Measurements from ENCODE around the gene STARD6. TPM values are rescaled to one million over a fixed set of nuclear protein-coding genes. Genes with fewer than 3 reads are reported as not detected.
"Not testable (repeated sequence)": the region's sequence is repeated elsewhere in the genome, so short reads cannot be mapped to it uniquely, and the experiment has no call there.

The STARD6 gene
- polyA plus RNA-seq, 6 donors from 2014 or later: not detected

DNA sequence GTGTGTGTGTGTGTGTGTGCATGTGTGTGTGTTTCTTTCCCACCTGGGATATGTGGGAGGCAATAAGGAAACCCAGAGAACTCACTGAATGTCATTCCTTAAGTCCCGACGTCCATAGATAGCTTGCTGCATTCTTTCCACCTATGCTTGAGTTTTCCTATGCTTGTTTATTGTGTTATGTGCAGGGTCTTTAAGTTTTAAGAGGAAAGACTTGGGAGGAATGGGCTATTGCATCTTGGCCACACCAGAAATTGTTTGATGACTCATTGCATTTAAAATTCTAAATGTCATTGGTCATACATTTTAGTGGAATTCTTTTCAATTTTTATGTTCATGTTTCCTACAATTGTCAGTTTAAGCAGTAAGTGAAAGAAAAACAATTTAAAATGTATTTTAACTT, 33.7 kb downstream of the STARD6 start:
- no peak for ATAC-seq (ENCODE audit: low read depth in 2 of 2)
- Mint-ChIP-seq H3K27me3 (peaks cover 3 to 14% (median 8%) of the 10 kb centered on the region in 3 donors), H3K36me3 (no peaks in the 10 kb centered on the region), H3K27ac (no peak overlapping the region), H3K4me1 (no peaks in the 10 kb centered on the region), H3K9me3 (no peaks in the 10 kb centered on the region), H3K4me3 (no peak overlapping the region)
- DNase-seq: no peak

DNA sequence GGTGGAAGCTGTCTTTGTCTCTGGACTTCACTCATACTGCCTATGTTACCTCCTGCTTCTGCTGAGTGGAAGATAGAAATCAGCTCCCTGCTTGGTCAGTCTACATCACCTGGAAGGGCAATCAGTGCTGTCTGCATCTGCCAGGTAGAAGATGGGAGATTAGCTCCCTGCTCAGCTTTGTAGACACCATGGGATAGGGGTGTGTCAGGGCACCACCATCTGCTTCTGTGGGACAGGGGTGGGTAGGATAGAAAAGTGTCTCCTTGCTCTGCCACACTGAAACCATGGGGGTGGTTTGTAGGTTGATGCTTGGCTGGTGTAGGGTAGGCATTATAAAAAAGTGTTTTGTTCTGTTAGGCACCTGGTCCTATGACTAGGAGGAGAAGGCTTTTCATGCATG, 34.1 kb downstream of the STARD6 start:
- no peaks in the 10 kb centered on the region for H3K36me3 Mint-ChIP-seq
- H3K4me1 Mint-ChIP-seq: no peaks in the 10 kb centered on the region
- H3K4me3 Mint-ChIP-seq: no peak overlapping the region
- no peaks in the 10 kb centered on the region for H3K9me3 Mint-ChIP-seq
- ATAC-seq (ENCODE audit: low read depth in 2 of 2) (no peak), DNase-seq (no peak)
- no peak overlapping the region for H3K27ac Mint-ChIP-seq
- peaks cover 4 to 18% (median 8%) of the 10 kb centered on the region in 3 donors for H3K27me3 Mint-ChIP-seq

DNA sequence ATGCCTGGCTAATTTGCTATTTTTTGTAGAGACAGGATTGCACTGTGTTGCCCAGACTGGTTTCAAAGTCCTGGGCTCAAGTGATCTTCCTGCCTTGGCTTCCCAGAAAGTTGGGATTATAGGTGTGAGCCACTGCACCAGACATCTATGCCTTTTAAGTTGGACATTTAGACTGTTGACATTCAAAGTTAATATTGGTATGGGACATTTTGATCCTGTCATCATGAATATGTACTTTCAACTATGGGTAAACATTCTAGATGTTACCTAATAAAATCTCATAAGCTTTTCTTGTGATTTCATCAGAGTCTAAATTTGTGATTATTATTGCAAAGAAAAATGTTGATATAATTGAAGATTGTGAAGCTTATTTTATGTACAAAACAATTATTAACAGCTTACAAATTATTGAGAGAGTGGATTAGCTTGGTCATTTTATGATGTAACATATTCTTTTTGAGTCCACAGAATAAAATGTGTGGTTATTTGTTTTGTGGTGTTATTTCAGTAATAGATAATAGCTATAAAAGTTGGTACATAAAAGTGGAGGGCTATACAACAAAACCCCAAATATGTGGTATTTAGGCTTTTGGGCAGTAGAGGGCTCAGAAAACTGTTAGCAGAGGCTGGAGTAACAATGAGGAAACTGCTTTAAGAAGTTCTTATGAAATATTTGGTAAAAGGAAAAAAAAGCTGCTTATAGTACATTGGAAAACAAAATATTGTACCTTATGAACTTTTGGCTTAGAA, 41.4 kb downstream of the STARD6 start:
- DNase-seq (no peak), ATAC-seq (ENCODE audit: low read depth in 2 of 2) (no peak)
- H3K4me3 Mint-ChIP-seq: no peak overlapping the region
- H3K9me3 Mint-ChIP-seq: peaks cover 0 to 12% (median 2%) of the 10 kb centered on the region in 7 donors
- peaks cover 34 to 60% (median 47%) of the 10 kb centered on the region in 3 donors for H3K27me3 Mint-ChIP-seq
- no peaks in the 10 kb centered on the region for H3K4me1 Mint-ChIP-seq
- H3K27ac Mint-ChIP-seq: no peak overlapping the region
- H3K36me3 Mint-ChIP-seq: no peaks in the 10 kb centered on the region

GRCh38 chr18:54309564-54309963, 48.1 kb downstream of the STARD6 start:
- peaks cover 0 to 18% (median 3%) of the 10 kb centered on the region in 7 donors for H3K9me3 Mint-ChIP-seq
- H3K36me3 Mint-ChIP-seq; ATAC-seq (ENCODE audit: low read depth in 2 of 2); DNase-seq; H3K4me1 Mint-ChIP-seq; H3K27ac Mint-ChIP-seq; H3K4me3 Mint-ChIP-seq: not testable (repeated sequence)
- peaks cover 7 to 47% (median 40%) of the 10 kb centered on the region in 3 donors for H3K27me3 Mint-ChIP-seq

GRCh38 chr18:54303408-54303807, 54.2 kb downstream of the STARD6 start:
- Mint-ChIP-seq H3K4me3 (no peak overlapping the region), H3K4me1 (no peaks in the 10 kb centered on the region), H3K36me3 (peaks cover 6 to 10% of the 10 kb centered on the region in 2 donors), H3K27me3 (peaks cover 4 to 15% (median 14%) of the 10 kb centered on the region in 3 donors), H3K9me3 (peaks cover 7 to 34% (median 17%) of the 10 kb centered on the region in 7 donors), H3K27ac (no peak overlapping the region)
- DNase-seq: no peak
- no peak for ATAC-seq (ENCODE audit: low read depth in 2 of 2)

DNA sequence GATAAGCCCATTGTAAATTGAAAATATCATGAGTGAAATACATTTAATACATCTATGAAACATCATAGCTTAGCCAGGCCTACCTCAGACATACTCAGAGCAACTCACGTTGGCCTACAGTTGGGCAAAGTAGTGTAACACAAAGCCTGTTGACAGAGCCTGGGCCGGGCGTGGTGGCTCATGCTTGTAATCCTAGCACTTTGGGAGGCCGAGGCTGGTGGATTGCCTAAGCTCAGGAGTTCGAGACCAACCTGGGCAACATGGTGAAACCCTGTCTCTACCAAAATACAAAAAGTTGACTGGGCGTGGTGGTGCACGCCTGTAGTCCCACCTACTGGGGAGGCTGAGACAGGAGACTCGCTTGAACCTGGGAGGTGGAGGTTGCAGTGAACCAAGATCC, 58.7 kb downstream of the STARD6 start:
- H3K4me1 Mint-ChIP-seq; H3K27me3 Mint-ChIP-seq; H3K27ac Mint-ChIP-seq; H3K4me3 Mint-ChIP-seq; DNase-seq; ATAC-seq (ENCODE audit: low read depth in 2 of 2): not testable (repeated sequence)
- peaks cover 10 to 20% of the 10 kb centered on the region in 2 donors for H3K36me3 Mint-ChIP-seq
- H3K9me3 Mint-ChIP-seq: peaks cover 5 to 25% (median 13%) of the 10 kb centered on the region in 7 donors

DNA sequence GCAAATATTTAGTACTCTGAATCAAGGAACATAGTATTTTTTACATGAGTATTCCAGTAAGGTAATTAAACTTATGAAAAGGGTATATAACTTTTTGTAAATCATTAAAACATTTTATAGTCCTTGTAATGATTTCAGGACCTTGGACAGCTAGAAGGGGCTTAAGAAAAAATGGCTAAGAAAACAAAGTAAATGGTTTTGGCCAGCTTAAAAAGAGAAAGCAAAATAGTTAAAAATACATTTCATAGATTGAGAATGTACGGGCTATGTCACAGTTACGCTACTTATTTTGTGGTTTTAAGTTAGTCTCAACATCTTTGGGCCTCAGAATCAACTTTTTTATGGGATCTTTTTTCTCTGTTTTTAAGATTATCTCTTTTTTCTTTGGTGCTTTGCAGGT, 61.6 kb downstream of the STARD6 start:
- Mint-ChIP-seq H3K27me3 (no peaks in the 10 kb centered on the region), H3K4me3 (no peak overlapping the region), H3K4me1 (no peaks in the 10 kb centered on the region), H3K9me3 (peaks cover 5 to 15% (median 12%) of the 10 kb centered on the region in 7 donors), H3K27ac (peak overlapping the region in 1 of 6 donors; percentile 59), H3K36me3 (peaks cover 10 to 23% of the 10 kb centered on the region in 2 donors)
- ATAC-seq (ENCODE audit: low read depth in 2 of 2) (no peak), DNase-seq (no peak)

DNA sequence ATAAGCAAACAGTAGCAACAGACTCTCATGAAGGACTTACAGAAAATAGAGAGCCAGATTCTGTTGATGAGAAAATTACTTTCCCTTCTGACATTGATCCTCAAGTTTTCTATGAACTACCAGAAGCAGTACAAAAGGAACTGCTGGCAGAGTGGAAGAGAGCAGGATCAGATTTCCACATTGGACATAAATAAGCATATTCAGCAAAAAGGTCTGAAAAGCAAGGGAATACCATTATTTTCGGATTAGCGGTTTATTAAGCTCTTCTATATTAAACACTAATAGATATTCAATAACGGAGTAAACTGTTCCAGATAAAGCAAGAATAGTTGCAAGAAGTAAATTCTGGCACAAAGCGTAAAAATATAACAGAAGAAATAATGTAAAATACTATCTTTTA, 63.4 kb downstream of the STARD6 start:
- DNase-seq (no peak), ATAC-seq (ENCODE audit: low read depth in 2 of 2) (no peak)
- Mint-ChIP-seq H3K36me3 (peaks cover under 1 to 22% of the 10 kb centered on the region in 2 donors), H3K27ac (no peak overlapping the region), H3K9me3 (peaks cover 0 to 8% (median under 1%) of the 10 kb centered on the region in 7 donors), H3K4me1 (no peaks in the 10 kb centered on the region), H3K4me3 (no peak overlapping the region), H3K27me3 (no peaks in the 10 kb centered on the region)

GRCh38 chr18:54284981-54285785, 72.5 kb downstream of the STARD6 start:
- Mint-ChIP-seq H3K27ac (peak overlapping the region in 1 of 6 donors; percentile 29), H3K4me1 (no peaks in the 10 kb centered on the region), H3K9me3 (peaks cover 0 to 6% (median 0%) of the 10 kb centered on the region in 7 donors), H3K4me3 (no peak overlapping the region), H3K36me3 (peaks cover 15 to 28% of the 10 kb centered on the region in 2 donors), H3K27me3 (no peaks in the 10 kb centered on the region)
- ATAC-seq (ENCODE audit: low read depth in 2 of 2) (no peak), DNase-seq (no peak)

GRCh38 chr18:54284535-54284934, 73.1 kb downstream of the STARD6 start:
- Mint-ChIP-seq H3K27me3 (no peaks in the 10 kb centered on the region), H3K36me3 (peaks cover 19 to 27% of the 10 kb centered on the region in 2 donors), H3K9me3 (peaks cover 0 to under 1% (median 0%) of the 10 kb centered on the region in 7 donors), H3K4me1 (no peaks in the 10 kb centered on the region), H3K27ac (no peak overlapping the region), H3K4me3 (no peak overlapping the region)
- no peak for ATAC-seq (ENCODE audit: low read depth in 2 of 2)
- no peak for DNase-seq

DNA sequence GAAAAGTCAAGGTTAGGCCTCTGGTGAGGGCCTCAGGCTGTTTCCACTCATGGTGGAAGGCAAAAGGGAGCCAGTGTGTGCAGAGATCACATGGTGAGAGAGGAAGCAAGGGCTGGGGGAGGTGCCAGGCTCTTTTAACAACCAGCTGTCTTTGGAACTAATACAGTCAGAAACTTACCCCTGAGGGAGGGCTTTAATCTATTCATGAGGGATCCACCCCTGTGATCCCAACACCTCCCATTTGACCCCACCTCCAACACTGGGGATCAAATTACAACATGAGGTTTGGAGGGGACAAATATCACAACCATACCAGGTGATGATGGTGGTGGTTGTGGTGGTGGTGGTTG, 77.5 kb downstream of the STARD6 start:
- DNase-seq (no peak), ATAC-seq (ENCODE audit: low read depth in 2 of 2) (no peak)
- H3K9me3 Mint-ChIP-seq: peaks cover 0 to 1% (median 0%) of the 10 kb centered on the region in 7 donors
- no peaks in the 10 kb centered on the region for H3K27me3 Mint-ChIP-seq
- H3K4me3 Mint-ChIP-seq: no peak overlapping the region
- H3K4me1 Mint-ChIP-seq: peaks cover 10 to 13% (median 13%) of the 10 kb centered on the region in 3 donors
- peaks cover 14 to 20% of the 10 kb centered on the region in 2 donors for H3K36me3 Mint-ChIP-seq
- no peak overlapping the region for H3K27ac Mint-ChIP-seq

GRCh38 chr18:54279477-54280219, 78.0 kb downstream of the STARD6 start:
- no peak for DNase-seq
- H3K4me1 Mint-ChIP-seq: peaks cover 10 to 13% (median 13%) of the 10 kb centered on the region in 3 donors
- H3K36me3 Mint-ChIP-seq: peaks cover 17 to 20% of the 10 kb centered on the region in 2 donors
- H3K27ac Mint-ChIP-seq: peak overlapping the region in 1 of 6 donors; percentile 41
- H3K4me3 Mint-ChIP-seq: peak overlapping the region in 1 of 8 donors; percentile 69
- H3K27me3 Mint-ChIP-seq: no peaks in the 10 kb centered on the region
- H3K9me3 Mint-ChIP-seq: peaks cover 0 to 1% (median 0%) of the 10 kb centered on the region in 7 donors
- ATAC-seq (ENCODE audit: low read depth in 2 of 2): no peak

GRCh38 chr18:54278615-54279014, 79.0 kb downstream of the STARD6 start:
- no peak overlapping the region for H3K4me3 Mint-ChIP-seq
- H3K9me3 Mint-ChIP-seq: peaks cover 0 to 1% (median 0%) of the 10 kb centered on the region in 7 donors
- H3K27ac Mint-ChIP-seq: peak overlapping the region in 1 of 6 donors; percentile 78
- no peak for ATAC-seq (ENCODE audit: low read depth in 2 of 2)
- H3K36me3 Mint-ChIP-seq: peaks cover 10 to 20% of the 10 kb centered on the region in 2 donors
- peaks cover 10 to 13% (median 13%) of the 10 kb centered on the region in 3 donors for H3K4me1 Mint-ChIP-seq
- no peaks in the 10 kb centered on the region for H3K27me3 Mint-ChIP-seq
- no peak for DNase-seq
